ENCODE measurements around the gene KRT74.
A peak's percentile ranks its signal among the peaks of the same experiment; 100 is the strongest.

KRT74 gene

DNA sequence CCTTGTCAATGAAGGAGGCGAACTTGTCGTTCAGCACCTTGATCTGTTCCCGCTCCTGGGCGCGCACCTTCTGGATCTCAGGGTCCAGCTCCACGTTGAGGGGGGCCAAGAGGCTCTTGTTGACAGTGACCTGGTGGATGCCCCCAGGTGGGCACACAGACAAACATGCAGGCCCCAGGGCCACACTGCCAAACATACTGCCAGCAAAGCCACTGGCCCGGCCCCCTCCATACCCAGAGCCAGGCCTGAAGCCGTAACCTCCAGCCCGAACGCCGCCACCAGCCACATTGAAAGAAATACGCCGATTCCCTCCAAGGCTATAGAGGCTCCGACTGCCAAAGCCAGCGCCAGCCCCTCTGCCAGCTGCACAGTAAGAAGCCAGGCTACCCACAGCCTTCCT, 337 bp downstream of the KRT74 start:
- DNase-seq (ENCODE audit: low spot score): no peak

GRCh38 chr12:52570511-52570910, 3.1 kb downstream of the KRT74 start:
- no peak for DNase-seq (ENCODE audit: low spot score)

- DNase-seq (ENCODE audit: low spot score): peak; percentile 31
Measured at GRCh38 chr12:52568111-52568510, 5.5 kb downstream of the KRT74 start.

DNA sequence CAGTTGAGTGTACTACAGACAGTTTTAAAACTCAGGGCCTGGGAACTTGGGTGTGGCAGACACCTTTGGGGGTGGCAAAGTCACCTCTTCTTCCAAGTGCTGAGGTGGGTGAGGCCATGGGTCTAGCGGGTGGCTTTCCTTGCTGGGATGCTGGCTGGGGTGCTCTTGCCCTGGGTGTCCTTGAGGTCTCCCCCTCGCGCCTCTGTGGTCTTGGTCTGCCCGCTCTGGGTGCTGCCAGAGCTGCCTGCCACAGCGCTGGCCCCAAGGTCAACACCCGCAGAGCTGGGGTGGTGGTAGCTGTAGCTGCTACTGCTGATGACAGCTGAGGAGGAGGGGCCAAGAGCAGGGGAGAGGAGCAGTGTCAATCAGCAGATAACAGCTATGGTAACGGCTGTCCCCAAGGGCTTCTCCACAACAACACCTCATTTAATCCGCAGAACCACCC, 6.8 kb downstream of the KRT74 start:
- DNase-seq (ENCODE audit: low spot score): no peak

GRCh38 chr12:52564582-52564981, 9.1 kb downstream of the KRT74 start:
- DNase-seq (ENCODE audit: low spot score): no peak

- DNase-seq (ENCODE audit: low spot score): no peak
Measured at GRCh38 chr12:52561880-52562449, 11.7 kb downstream of the KRT74 start.

DNA sequence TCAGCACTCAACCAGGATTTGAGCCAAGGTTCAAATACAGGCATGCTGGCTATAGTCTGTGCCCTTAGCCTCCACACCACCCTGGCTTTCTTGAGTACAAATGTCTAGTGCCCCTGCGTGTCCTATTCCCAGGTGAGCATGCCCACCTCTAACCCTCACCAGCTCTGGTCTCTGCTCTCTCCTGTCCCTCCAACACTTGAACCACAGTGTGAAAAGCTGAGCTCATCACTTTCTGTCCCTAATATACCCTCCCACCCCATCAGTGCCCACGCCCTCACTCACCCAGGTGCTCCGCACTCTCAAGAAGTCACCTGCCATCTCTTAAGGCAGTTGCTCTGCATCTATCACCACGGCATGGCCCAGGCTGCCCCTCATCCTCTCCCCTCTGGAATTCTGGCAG, 13.7 kb downstream of the KRT74 start:
- DNase-seq (ENCODE audit: low spot score): no peak

GRCh38 chr12:52558781-52559445, 14.7 kb downstream of the KRT74 start:
- no peak for DNase-seq (ENCODE audit: low spot score)

GRCh38 chr12:52557476-52557875, 16.2 kb downstream of the KRT74 start:
- no peak for DNase-seq (ENCODE audit: low spot score)

DNA sequence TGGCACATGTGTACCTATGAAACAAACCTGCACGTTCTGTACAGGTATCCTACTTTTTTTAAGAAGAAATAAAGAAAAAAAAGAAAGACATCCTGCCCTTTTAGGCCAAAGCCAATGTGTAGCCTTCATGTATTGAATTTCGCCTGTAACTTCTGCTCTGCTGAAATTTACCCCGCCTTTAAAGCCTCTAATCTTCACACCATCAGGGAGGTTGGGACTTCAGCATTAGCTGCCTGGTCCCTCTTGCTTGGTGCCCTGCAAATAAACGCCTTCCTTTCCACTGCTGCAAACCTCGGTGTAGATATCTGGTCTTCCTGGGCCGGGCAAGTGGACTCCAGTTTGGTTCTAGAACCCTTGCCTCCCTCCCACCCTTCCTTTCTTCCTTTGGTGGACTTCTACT, 18.1 kb downstream of the KRT74 start:
- no peak for DNase-seq (ENCODE audit: low spot score)

DNA sequence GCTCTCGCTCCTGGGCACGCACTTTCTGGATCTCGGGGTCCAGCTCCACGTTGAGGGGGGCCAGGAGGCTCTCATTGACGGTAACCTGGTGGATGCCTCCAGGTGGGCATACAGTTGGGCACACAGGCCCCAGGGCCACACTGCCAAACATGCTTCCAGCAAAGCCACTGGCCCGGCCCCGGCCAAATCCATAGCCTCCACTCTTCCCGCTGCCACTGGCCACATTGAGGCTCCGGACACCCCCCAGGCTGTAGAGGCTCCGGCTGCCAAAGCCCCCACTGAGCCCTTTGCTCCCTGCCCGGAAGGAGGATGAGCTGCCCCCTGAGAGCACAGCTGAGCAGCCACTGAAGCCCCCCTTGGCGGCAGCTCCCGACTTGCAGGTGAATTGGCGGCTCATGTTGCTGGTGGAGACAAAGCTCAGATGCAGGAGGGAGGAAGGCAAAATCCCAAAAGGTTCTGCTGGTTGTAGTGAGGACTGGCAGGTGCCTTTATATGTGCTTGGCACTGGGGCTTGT, 20.9 kb downstream of the KRT74 start, which contains the start of gene KRT71:
KRT71 (minus strand) TSS at position 465 of the 515 bp plus-strand sequence; CDS start at position 397, 68 bp downstream.
- DNase-seq (ENCODE audit: low spot score): no peak

GRCh38 chr12:52552055-52552454, 21.6 kb downstream of the KRT74 start:
- peak; percentile 26 for DNase-seq (ENCODE audit: low spot score)

DNA sequence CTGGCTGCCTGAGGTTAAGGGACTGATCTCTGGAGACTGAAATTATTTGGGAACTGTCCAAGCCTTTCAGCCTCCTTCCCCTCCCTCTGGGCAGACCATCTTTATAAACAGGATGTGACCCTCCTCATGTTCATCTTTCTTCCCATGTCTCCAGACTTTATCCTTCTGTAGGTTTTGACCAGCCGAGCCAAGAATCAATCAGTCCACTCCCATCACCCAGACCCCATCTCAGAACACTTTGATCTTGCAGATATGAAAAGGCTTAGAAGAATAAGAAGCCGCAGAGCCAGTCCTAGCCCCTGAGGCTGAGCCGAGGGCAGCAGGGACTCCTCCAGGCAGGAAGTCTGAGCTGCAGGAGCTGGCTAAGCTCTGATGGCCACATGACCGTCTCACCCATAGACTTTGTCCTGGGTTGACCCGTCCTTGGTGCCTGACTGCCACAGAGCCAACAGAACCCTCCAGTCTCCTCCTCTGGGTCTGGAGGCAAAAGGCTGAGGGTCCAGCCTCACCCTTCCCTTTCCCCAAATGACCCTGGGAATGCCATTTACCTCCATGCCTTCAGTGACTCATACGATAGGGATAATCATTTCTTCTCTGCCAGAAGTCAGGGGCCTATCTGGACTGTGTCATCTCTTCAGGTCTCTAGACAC, 22.3 kb downstream of the KRT74 start:
- DNase-seq (ENCODE audit: low spot score): no peak

DNA sequence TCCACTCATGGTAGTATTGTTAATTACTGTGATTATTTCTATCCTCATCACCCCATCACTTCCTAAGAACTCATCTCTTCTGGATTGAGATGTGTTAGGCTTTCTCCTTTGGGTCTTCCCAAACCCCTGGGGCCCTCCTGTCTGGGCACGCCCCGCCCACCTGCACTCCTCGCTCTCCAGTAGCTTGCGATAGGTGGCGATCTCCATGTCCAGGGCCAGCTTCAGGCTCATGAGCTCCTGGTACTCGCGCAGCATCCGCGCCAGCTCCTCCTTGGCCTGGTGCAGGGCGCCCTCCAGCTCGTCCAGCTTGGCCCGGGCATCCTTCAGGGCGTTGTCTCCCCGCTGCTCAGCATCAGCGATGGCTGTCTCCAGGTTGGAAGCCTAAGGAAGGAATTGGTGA, 27.5 kb downstream of the KRT74 start:
- DNase-seq (ENCODE audit: low spot score): no peak

DNA sequence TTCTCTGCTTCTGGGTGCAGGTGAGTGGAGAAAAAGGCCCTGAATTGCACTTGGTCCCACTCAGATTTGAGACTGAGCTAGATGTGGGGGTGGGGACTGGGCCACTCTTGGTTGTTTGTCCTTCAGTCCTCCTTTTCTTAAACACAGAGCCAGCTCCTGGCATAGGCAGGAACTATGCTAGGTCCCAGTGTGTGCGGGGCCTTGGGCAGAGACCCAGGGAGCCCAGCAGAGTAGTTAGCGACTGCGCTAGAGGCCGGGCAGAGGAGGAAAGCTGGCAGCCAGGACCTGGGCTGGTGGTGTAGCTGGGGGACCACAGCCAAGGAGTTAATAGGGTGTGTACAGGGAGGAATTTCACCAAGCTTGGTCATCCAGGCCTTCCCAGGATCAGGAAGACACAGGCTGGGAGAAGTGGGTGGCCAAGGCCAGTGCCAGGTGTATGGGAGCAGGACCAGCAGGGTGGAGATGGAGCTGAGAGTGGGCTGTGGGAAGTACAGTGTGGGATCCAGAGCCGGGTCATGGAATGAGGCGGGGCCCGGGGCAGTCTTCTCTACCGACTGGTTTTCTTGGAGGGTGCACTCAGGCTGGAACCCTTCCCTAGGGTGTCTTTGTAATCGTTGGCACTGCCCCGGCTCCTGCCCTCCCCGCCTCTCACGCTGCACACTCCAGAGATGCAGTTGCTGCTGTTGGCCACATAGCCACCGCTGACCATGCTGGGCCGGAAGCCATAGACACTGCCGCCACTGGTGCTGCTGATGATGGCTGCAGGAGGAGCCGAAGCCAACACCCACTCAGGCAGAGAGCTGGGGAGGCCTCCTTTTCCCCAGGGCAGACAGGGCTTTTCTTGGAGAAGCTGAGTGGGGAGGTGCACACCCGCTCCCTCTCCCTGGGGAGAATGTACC, 29.4 kb downstream of the KRT74 start:
- DNase-seq (ENCODE audit: low spot score): peak; percentile 50

DNA sequence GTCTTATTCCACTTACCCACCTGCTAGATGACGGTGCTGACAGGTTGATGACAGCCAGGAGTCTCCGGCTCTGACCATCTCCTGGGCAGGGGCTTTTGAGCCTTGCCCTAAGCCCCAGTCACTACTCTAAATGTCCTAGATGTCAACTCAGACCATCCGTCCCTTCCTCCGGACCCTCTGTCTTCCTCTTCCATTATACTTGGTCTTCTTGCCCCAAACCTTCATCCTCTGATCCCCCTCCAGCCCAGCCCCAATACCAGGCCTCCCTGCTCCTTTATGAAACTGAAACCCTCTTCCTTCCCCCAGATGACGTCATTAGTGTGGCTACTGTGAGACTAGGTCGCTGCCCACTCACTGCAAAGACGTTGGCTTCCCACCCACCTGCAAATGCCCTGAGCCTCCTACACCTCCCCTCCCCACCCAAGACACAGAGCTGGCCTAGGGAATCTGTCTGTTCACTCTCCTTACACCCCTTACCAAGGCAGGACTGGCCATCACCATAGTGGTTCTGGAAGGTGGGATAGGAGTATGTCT, 30.8 kb downstream of the KRT74 start:
- DNase-seq (ENCODE audit: low spot score): no peak

- no peak for DNase-seq (ENCODE audit: low spot score)
Measured at GRCh38 chr12:52542157-52542556, 31.5 kb downstream of the KRT74 start.

- DNase-seq (ENCODE audit: low spot score): no peak
Measured at GRCh38 chr12:52541709-52542108, 31.9 kb downstream of the KRT74 start.

DNA sequence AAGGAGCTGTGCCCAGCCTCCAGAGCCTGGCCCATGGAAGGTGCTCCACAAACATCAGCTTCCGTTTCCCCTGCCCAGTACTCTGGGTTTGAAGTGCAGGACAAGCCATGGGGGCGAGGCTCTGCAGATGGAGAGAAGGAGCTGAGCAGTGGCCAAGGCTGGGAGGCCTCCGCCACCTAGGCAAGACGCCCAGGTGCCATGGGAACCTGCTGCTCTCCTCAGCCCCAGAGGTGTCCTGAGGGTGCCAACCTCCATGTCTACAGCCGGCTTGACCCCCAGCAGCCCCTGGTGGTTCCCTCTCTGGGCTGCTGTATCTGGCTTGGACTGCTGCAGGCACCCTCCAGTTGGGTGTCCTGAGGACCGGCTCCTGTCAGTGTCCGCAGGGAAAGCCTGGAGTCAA, 33.1 kb downstream of the KRT74 start:
- DNase-seq (ENCODE audit: low spot score): no peak

DNA sequence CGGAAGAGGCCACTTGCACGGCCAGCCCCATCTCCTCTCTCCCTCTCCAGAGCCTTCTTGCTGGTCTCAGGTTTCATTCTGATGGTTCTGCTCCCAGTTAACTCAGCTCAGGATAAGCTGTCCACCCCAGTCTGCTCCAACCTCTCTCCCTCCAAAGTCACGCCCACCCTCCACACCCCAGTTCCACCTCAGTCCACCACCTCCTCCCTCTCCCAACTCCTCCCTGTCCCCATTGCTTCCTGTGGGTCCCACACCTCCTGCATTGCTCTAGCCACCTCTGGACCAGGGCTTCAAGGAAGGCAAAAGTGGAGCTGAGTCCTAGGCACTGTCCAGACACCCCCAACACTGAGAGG, 33.8 kb downstream of the KRT74 start:
- DNase-seq (ENCODE audit: low spot score): no peak

- no peak for DNase-seq (ENCODE audit: low spot score)
Measured at GRCh38 chr12:52539083-52539820, 34.4 kb downstream of the KRT74 start.

All from globus pallidus (tissue), 1 donor.